HCT116 (cell line): ENCODE results near the gene DDX19B.

ENCODE experiments used
- CTCF ChIP-seq, 3 experiments: fragments of 200-600 bp in 1 of 3; sonication (generic) in 1 of 3; IDR thresholded peaks in 2 of 3; conservative IDR thresholded peaks in 1 of 3; 2 replicates each; pipeline ENCODE4 v1.5.1; 2012 to 2017; ENCODE audit warnings: low read depth in 2 of 3, low read length in 2 of 3, antibody characterized with exemption in 1 of 3, borderline replicate concordance in 1 of 3, control low read depth in 1 of 3, mild to moderate bottlenecking in 1 of 3, mixed read lengths in 1 of 3, mixed run types in 1 of 3, moderate library complexity in 1 of 3; ENCODE audit not compliant: insufficient read depth in 1 of 3
- EZH2phosphoT487 ChIP-seq: fragments of 200-600 bp; IDR thresholded peaks from 2 replicates; pipeline ENCODE4 v1.6.1; 2018; ENCODE audit warnings: antibody characterized with exemption, borderline replicate concordance
- MAX ChIP-seq: IDR thresholded peaks from 2 replicates; pipeline ENCODE4 v1.6.1; 2012
- POLR2A ChIP-seq: IDR thresholded peaks from 2 replicates; pipeline ENCODE4 v1.7.0; 2011; ENCODE audit warnings: borderline replicate concordance; ENCODE audit not compliant: insufficient read depth, insufficient read length; ENCODE audit errors: extremely low read depth
- RAD21 ChIP-seq: IDR thresholded peaks from 2 replicates; pipeline ENCODE4 v1.6.1; 2012; ENCODE audit warnings: low read depth, mild to moderate bottlenecking
- REST ChIP-seq: IDR thresholded peaks from 2 replicates; pipeline ENCODE4 v1.6.1; 2012; ENCODE audit warnings: low read depth
- SP1 ChIP-seq: IDR thresholded peaks from 2 replicates; pipeline ENCODE4 v1.6.1; 2012; ENCODE audit warnings: low read depth
- SRF ChIP-seq: IDR thresholded peaks from 2 replicates; pipeline ENCODE4 v1.6.1; 2012; ENCODE audit warnings: low read depth
- YY1 ChIP-seq: IDR thresholded peaks from 2 replicates; pipeline ENCODE4 v1.6.1; 2011; ENCODE audit warnings: low read length, low read depth, moderate library complexity, mild to moderate bottlenecking; ENCODE audit not compliant: insufficient replicate concordance; ENCODE audit errors: extremely low read depth
- ZNF274 ChIP-seq: fragments of 200-500 bp; sonication (Bioruptor generic); IDR thresholded peaks from 2 replicates; pipeline ENCODE4 v1.6.1; 2014; ENCODE audit warnings: mild to moderate bottlenecking, low read depth, low read length, inconsistent platforms

GRCh38 chr16:70258946-70259345 is 40.0 kb upstream of the DDX19B start:
- TF ChIP-seq EZH2phosphoT487 (no peak), RAD21 (no peak), CTCF (IDR thresholded peaks at IDR 0.05 in 2 of 3, conservative IDR thresholded peaks at IDR 0.05 in 1 of 3; ENCODE audit: borderline replicate concordance in 1 of 3, insufficient read depth in 1 of 3, low read depth in 2 of 3, low read length in 2 of 3) (no peak), REST (no peak), POLR2A (no peak), YY1 (no peak), ZNF274 (no peak), SRF (no peak), SP1 (no peak), MAX (no peak)
